ENCODE measurements around the gene AOX1.

Gene AOX1

DNA sequence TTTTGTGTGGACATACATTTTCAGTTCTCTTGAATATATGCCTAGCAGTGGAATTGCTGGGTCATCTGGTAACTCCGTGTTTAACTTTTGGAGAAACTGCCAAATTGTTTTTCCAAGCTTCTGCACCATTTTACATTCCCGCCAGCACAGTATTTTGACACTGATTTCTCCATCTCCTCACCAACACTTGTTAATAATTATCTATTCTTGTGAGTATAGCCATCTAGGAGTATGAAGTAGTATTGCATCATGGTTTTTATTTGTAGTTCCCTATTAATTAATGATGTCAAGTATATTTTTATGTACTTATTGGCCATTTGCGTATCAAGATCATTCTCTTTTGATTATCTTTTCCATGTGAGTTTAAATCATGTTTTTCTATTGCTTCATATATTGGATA lies 17.9 kb upstream of the AOX1 start:
- Histone ChIP-seq H3K4me3 (ENCODE audit: low read length) (no peak overlapping the region), H4K20me1 (ENCODE audit: control insufficient read depth, insufficient read depth, low read depth, low read length) (no peaks in the 10 kb centered on the region), H3K9me3 (ENCODE audit: control insufficient read depth, insufficient read depth, low read length) (no peaks in the 10 kb centered on the region), H3K4me1 (ENCODE audit: control insufficient read depth, low read length) (no peaks in the 10 kb centered on the region), H3K27me3 (ENCODE audit: control insufficient read depth, low read length) (no peaks in the 10 kb centered on the region), H3K79me2 (ENCODE audit: control insufficient read depth, low read length) (peaks cover 5% of the 10 kb centered on the region), H3F3A (ENCODE audit: control insufficient read depth, insufficient read depth) (no peaks in the 10 kb centered on the region), H3K9me2 (replicated peaks; ENCODE audit: control insufficient read depth, low read length) (no peaks in the 10 kb centered on the region), H3K36me3 (ENCODE audit: control insufficient read depth, low read length) (peaks cover 38% of the 10 kb centered on the region), H3K27ac (ENCODE audit: low read depth, low read length) (no peak overlapping the region), H3K4me2 (ENCODE audit: low read length) (no peak overlapping the region)
- no peak for TF ChIP-seq EZH2phosphoT487 (IDR thresholded peaks at IDR 0.05; ENCODE audit: borderline replicate concordance, low read length)
- TF ChIP-seq, protein P1, sequence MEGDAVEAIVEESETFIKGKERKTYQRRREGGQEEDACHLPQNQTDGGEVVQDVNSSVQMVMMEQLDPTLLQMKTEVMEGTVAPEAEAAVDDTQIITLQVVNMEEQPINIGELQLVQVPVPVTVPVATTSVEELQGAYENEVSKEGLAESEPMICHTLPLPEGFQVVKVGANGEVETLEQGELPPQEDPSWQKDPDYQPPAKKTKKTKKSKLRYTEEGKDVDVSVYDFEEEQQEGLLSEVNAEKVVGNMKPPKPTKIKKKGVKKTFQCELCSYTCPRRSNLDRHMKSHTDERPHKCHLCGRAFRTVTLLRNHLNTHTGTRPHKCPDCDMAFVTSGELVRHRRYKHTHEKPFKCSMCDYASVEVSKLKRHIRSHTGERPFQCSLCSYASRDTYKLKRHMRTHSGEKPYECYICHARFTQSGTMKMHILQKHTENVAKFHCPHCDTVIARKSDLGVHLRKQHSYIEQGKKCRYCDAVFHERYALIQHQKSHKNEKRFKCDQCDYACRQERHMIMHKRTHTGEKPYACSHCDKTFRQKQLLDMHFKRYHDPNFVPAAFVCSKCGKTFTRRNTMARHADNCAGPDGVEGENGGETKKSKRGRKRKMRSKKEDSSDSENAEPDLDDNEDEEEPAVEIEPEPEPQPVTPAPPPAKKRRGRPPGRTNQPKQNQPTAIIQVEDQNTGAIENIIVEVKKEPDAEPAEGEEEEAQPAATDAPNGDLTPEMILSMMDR (IDR thresholded peaks at IDR 0.05; ENCODE audit: low read depth, low read length, poor library complexity, severe bottlenecking) = no peak

DNA sequence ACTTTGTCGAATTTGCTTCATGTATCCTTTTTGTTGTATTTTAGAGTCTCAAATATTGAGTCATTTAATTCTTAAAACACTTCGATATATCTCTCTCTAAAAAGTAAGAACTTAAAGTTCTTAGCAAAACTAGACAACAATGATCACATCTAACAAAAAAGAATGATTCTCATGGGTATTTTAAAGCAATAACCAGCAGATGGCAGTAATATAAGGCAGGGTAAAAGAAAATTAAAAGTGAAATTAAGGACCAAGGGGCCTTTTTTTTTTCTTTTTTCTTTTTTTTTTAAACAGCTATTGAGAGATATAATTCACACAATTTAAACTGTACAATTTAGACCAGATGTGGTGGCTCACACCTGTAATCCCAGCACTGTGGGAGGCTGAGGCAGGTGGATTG lies 9.9 kb upstream of the AOX1 start:
- no peaks in the 10 kb centered on the region for H3K79me2 ChIP-seq (ENCODE audit: control insufficient read depth, low read length)
- H3K4me2 ChIP-seq (ENCODE audit: low read length) = no peak overlapping the region
- no peaks in the 10 kb centered on the region for H3K27me3 ChIP-seq (ENCODE audit: control insufficient read depth, low read length)
- no peaks in the 10 kb centered on the region for H3K9me2 ChIP-seq (replicated peaks; ENCODE audit: control insufficient read depth, low read length)
- H3F3A ChIP-seq (ENCODE audit: control insufficient read depth, insufficient read depth) = no peaks in the 10 kb centered on the region
- peaks cover 58% of the 10 kb centered on the region for H3K36me3 ChIP-seq (ENCODE audit: control insufficient read depth, low read length)
- no peak overlapping the region for H3K27ac ChIP-seq (ENCODE audit: low read depth, low read length)
- no peaks in the 10 kb centered on the region for H3K9me3 ChIP-seq (ENCODE audit: control insufficient read depth, insufficient read depth, low read length)
- H3K4me1 ChIP-seq (ENCODE audit: control insufficient read depth, low read length) = no peaks in the 10 kb centered on the region
- H3K4me3 ChIP-seq (ENCODE audit: low read length) = no peak overlapping the region
- TF ChIP-seq EZH2phosphoT487 (IDR thresholded peaks at IDR 0.05; ENCODE audit: borderline replicate concordance, low read length) = no peak
- TF ChIP-seq, protein P1 (IDR thresholded peaks at IDR 0.05; ENCODE audit: low read depth, low read length, poor library complexity, severe bottlenecking) = peak; percentile 49
- H4K20me1 ChIP-seq (ENCODE audit: control insufficient read depth, insufficient read depth, low read depth, low read length) = no peaks in the 10 kb centered on the region

DNA sequence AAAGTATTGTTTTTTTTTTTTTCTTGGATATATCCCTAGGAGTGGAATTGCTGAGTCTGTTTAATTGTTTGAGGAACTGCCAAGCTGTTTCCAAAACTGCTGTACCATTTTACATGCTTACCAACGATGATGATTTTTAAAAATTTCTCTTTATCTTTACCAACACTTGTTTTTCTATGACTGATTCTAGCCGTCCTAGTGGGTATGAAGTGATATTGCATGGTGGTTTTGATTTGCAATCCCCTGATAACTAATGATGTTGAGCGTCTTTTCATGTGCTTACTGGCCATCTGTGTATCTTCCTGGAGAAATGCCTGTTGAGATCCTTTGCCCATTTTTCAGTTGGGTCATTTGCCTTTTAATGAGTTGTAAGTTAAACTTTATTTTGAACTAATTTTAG lies 8.8 kb upstream of the AOX1 start:
- Histone ChIP-seq H3K4me3 (ENCODE audit: low read length) (no peak overlapping the region), H3K79me2 (ENCODE audit: control insufficient read depth, low read length) (no peaks in the 10 kb centered on the region), H3K27me3 (ENCODE audit: control insufficient read depth, low read length) (no peaks in the 10 kb centered on the region), H3K27ac (ENCODE audit: low read depth, low read length) (no peak overlapping the region), H3K9me2 (replicated peaks; ENCODE audit: control insufficient read depth, low read length) (no peaks in the 10 kb centered on the region), H3K36me3 (ENCODE audit: control insufficient read depth, low read length) (peaks cover 57% of the 10 kb centered on the region), H3K4me1 (ENCODE audit: control insufficient read depth, low read length) (no peaks in the 10 kb centered on the region), H3K4me2 (ENCODE audit: low read length) (no peak overlapping the region), H3F3A (ENCODE audit: control insufficient read depth, insufficient read depth) (no peaks in the 10 kb centered on the region), H4K20me1 (ENCODE audit: control insufficient read depth, insufficient read depth, low read depth, low read length) (no peaks in the 10 kb centered on the region), H3K9me3 (ENCODE audit: control insufficient read depth, insufficient read depth, low read length) (no peaks in the 10 kb centered on the region)
- TF ChIP-seq EZH2phosphoT487 (IDR thresholded peaks at IDR 0.05; ENCODE audit: borderline replicate concordance, low read length) = no peak
- TF ChIP-seq, protein P1 (IDR thresholded peaks at IDR 0.05; ENCODE audit: low read depth, low read length, poor library complexity, severe bottlenecking) = no peak

DNA sequence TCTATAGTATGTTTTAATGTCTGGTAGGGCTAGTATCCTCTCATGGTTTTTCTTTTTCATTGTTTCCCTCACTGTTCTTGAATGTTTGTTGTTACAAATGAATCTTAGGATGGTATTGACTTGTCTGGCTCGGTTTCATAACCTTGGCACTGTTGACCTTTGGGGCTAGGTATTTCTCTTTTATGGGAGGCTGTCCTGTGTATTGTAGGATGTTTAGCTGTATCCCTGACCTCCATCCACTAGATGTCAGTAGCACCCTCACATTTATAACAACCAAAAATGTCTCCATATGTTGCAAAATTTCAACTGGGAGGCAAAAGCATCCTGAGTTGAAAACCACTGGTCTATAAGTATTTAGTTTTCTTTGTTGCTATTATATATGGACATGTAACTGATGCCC lies 7.0 kb upstream of the AOX1 start:
- Histone ChIP-seq H3K4me2 (ENCODE audit: low read length) (no peak overlapping the region), H3K27ac (ENCODE audit: low read depth, low read length) (no peak overlapping the region), H3K9me3 (ENCODE audit: control insufficient read depth, insufficient read depth, low read length) (no peaks in the 10 kb centered on the region)

More for the DNA sequence above, 7.0 kb upstream of the AOX1 start:
- H3K36me3 ChIP-seq (ENCODE audit: control insufficient read depth, low read length) = peaks cover 48% of the 10 kb centered on the region
- H3K4me1 ChIP-seq (ENCODE audit: control insufficient read depth, low read length) = peaks cover 5% of the 10 kb centered on the region
- no peaks in the 10 kb centered on the region; the same call in 1 of the 2 replicates for H3F3A ChIP-seq (ENCODE audit: control insufficient read depth, insufficient read depth)
- H3K27me3 ChIP-seq (ENCODE audit: control insufficient read depth, low read length) = no peaks in the 10 kb centered on the region
- no peaks in the 10 kb centered on the region for H3K9me2 ChIP-seq (replicated peaks; ENCODE audit: control insufficient read depth, low read length)
- H3K4me3 ChIP-seq (ENCODE audit: low read length) = no peak overlapping the region
- no peaks in the 10 kb centered on the region for H4K20me1 ChIP-seq (ENCODE audit: control insufficient read depth, insufficient read depth, low read depth, low read length)
- TF ChIP-seq EZH2phosphoT487 (IDR thresholded peaks at IDR 0.05; ENCODE audit: borderline replicate concordance, low read length) = no peak
- TF ChIP-seq, protein P1 (IDR thresholded peaks at IDR 0.05; ENCODE audit: low read depth, low read length, poor library complexity, severe bottlenecking) = peak; percentile 53
- no peaks in the 10 kb centered on the region for H3K79me2 ChIP-seq (ENCODE audit: control insufficient read depth, low read length)
